Keratinocyte (primary cell): ENCODE measurements around the gene CREB5. TPM values are rescaled to one million over a fixed set of nuclear protein-coding genes. Genes with fewer than 3 reads are reported as not detected.

Experiments
- DNase-seq: peaks from one replicate; pipeline ENCODE4 v3.0.0-alpha.2; 2011; ENCODE audit warnings: low read depth, missing footprints, low spot score
- FAIRE-seq: peaks from 2 replicates; lab custom pipeline; 2011; peaks lifted over from hg19 to GRCh38; lab: Jason Lieb, UNC
- H2AFZ ChIP-seq: 2 replicates; pipeline ENCODE4 v1.6.0; 2012; ENCODE audit warnings: low read length, control low read depth, inconsistent platforms; ENCODE audit not compliant: control insufficient read depth
- H3K27ac ChIP-seq: 2 replicates; pipeline ENCODE4 v1.5.1; 2011; ENCODE audit warnings: low read length; ENCODE audit not compliant: control insufficient read depth, insufficient read depth
- H3K27me3 ChIP-seq: 3 replicates; pipeline ENCODE4 v1.6.0; 2011; ENCODE audit warnings: low read length; ENCODE audit not compliant: control insufficient read depth, insufficient read depth; ENCODE audit errors: extremely low read depth
- H3K36me3 ChIP-seq, 2 experiments: 2 replicates in 1 of 2; 3 replicates in 1 of 2; pipeline ENCODE4 v1.5.1; 2011; ENCODE audit warnings: low read length in 2 of 2, mild to moderate bottlenecking in 1 of 2; ENCODE audit not compliant: control insufficient read depth in 2 of 2, insufficient read depth in 2 of 2; ENCODE audit errors: extremely low read depth in 1 of 2
- H3K4me1 ChIP-seq: 3 replicates; pipeline ENCODE4 v1.5.1; 2011; ENCODE audit warnings: low read length; ENCODE audit not compliant: control insufficient read depth, insufficient read depth; ENCODE audit errors: extremely low read depth
- H3K4me2 ChIP-seq: 3 replicates; pipeline ENCODE4 v1.6.0; 2011; ENCODE audit warnings: low read depth, low read length; ENCODE audit not compliant: control insufficient read depth, insufficient read depth; ENCODE audit errors: extremely low read depth
- H3K4me3 ChIP-seq, 3 experiments: fragments of 200-600 bp in 1 of 3; sonication (generic) in 1 of 3; 2 replicates in 2 of 3; 3 replicates in 1 of 3; pipeline ENCODE4 v1.5.1; 2011 to 2016; ENCODE audit warnings: low read length in 3 of 3, mild to moderate bottlenecking in 3 of 3, control low read depth in 2 of 3, inconsistent platforms in 1 of 3, low read depth in 1 of 3, mixed read lengths in 1 of 3, mixed run types in 1 of 3, moderate library complexity in 1 of 3; ENCODE audit not compliant: control insufficient read depth in 2 of 3, insufficient read depth in 2 of 3; ENCODE audit errors: extremely low read depth in 1 of 3
- H3K79me2 ChIP-seq: 2 replicates; pipeline ENCODE4 v1.6.0; 2012; ENCODE audit warnings: low read length; ENCODE audit not compliant: control insufficient read depth, insufficient read depth
- H3K9ac ChIP-seq: 3 replicates; pipeline ENCODE4 v1.6.0; 2011; ENCODE audit warnings: low read length; ENCODE audit not compliant: control insufficient read depth, insufficient read depth; ENCODE audit errors: extremely low read depth
- H3K9me1 ChIP-seq: 3 replicates; pipeline ENCODE4 v1.6.0; 2011; ENCODE audit warnings: low read length; ENCODE audit not compliant: control insufficient read depth, insufficient read depth; ENCODE audit errors: extremely low read depth
- H3K9me3 ChIP-seq: 2 replicates; pipeline ENCODE4 v1.5.1; 2012; ENCODE audit warnings: low read depth, low read length; ENCODE audit not compliant: control insufficient read depth
- H4K20me1 ChIP-seq: 3 replicates; pipeline ENCODE4 v1.6.0; 2011; ENCODE audit warnings: low read length; ENCODE audit not compliant: control insufficient read depth, insufficient read depth; ENCODE audit errors: extremely low read depth
- CTCF ChIP-seq, 3 experiments: IDR thresholded peaks in 1 of 3; conservative IDR thresholded peaks in 1 of 3; optimal IDR thresholded peaks in 1 of 3; 2 replicates in 2 of 3; 3 replicates in 1 of 3; pipeline versions ENCODE3 to v1.5.1; 2011; ENCODE audit warnings: low read length in 3 of 3, mild to moderate bottlenecking in 3 of 3, moderate library complexity in 2 of 3, control low read depth in 1 of 3, inconsistent platforms in 1 of 3; ENCODE audit not compliant: insufficient read depth in 2 of 3; ENCODE audit errors: extremely low read depth in 1 of 3
- EZH2 ChIP-seq: IDR thresholded peaks from one replicate; pipeline ENCODE4 v1.6.1; 2012; ENCODE audit warnings: inconsistent platforms, mild to moderate bottlenecking, low read length, moderate library complexity
- dilution Hi-C: fragments of 300-500 bp; cut with MboI; formaldehyde crosslinking; loops from one replicate; pipeline ENCODE4 v1.7.0; 2020; ENCODE audit warnings: low sequenced_read_pairs; ENCODE audit not compliant: extremely low pct_ligation_motif_present
- polyA plus RNA-seq, 5 experiments: library from polyadenylated mRNA; depleted of rRNA in 3 of 5; stranded (reverse) in 3 of 5; stranded (forward) in 1 of 5; unstranded in 1 of 5; fragments of >200 nt; gene quantifications; 1 replicate in 1 of 5; 2 replicates in 3 of 5; 3 replicates in 1 of 5; pipeline versions ENCODE4 v1.2.1 to v1.2.3, GENCODE V29; 2011 to 2012; ENCODE audit warnings: missing spikeins in 2 of 5, low read depth in 1 of 5, low replicate concordance in 1 of 5

Gene CREB5
- polyA plus RNA-seq, 1 donor (not counting 4 experiments of a cell fraction or from before 2014, with no cell fraction given), result 7.9 TPM

- no peaks in the 10 kb centered on the region for H3K4me1 ChIP-seq
- H3K79me2 ChIP-seq, result no peaks in the 10 kb centered on the region
- no peak overlapping the region for H3K9ac ChIP-seq
- dilution Hi-C loops, result no loop called here
- FAIRE-seq, result no peak
- TF ChIP-seq EZH2 (no peak), CTCF (optimal IDR thresholded peaks at IDR 0.05 in 1 of 3, IDR thresholded peaks at IDR 0.05 in 1 of 3, conservative IDR thresholded peaks at IDR 0.05 in 1 of 3; ENCODE audit: extremely low read depth in 1 of 3, insufficient read depth in 2 of 3, low read length in 3 of 3) (no peak)
- no peak overlapping the region for H3K4me2 ChIP-seq
- no peak for DNase-seq
- H3K9me1 ChIP-seq, result no peaks in the 10 kb centered on the region
- H3K9me3 ChIP-seq, result no peaks in the 10 kb centered on the region
- no peaks in the 10 kb centered on the region for H3K36me3 ChIP-seq
- no peak overlapping the region for H3K27ac ChIP-seq
- H3K4me3 ChIP-seq, result no peak overlapping the region
- no peaks in the 10 kb centered on the region for H4K20me1 ChIP-seq
- H3K27me3 ChIP-seq, result peaks cover 5% of the 10 kb centered on the region
- no peak overlapping the region for H2AFZ ChIP-seq
Observed at GRCh38 chr7:28640001-28640400, 227.7 kb downstream of the CREB5 start.

- Histone ChIP-seq H3K9me1 (no peaks in the 10 kb centered on the region), H3K4me3 (no peak overlapping the region), H3K27me3 (no peaks in the 10 kb centered on the region), H3K79me2 (no peaks in the 10 kb centered on the region), H3K4me2 (no peak overlapping the region), H2AFZ (no peak overlapping the region), H3K9me3 (no peaks in the 10 kb centered on the region), H3K4me1 (no peaks in the 10 kb centered on the region), H3K36me3 (no peaks in the 10 kb centered on the region), H3K27ac (no peak overlapping the region), H4K20me1 (no peaks in the 10 kb centered on the region), H3K9ac (no peak overlapping the region)
- FAIRE-seq, result no peak
- dilution Hi-C loops, result no loop called here
- TF ChIP-seq CTCF (optimal IDR thresholded peaks at IDR 0.05 in 1 of 3, IDR thresholded peaks at IDR 0.05 in 1 of 3, conservative IDR thresholded peaks at IDR 0.05 in 1 of 3; ENCODE audit: extremely low read depth in 1 of 3, insufficient read depth in 2 of 3, low read length in 3 of 3) (no peak), EZH2 (no peak)
- DNase-seq, result no peak
Observed at GRCh38 chr7:28641752-28642545, 229.6 kb downstream of the CREB5 start.
